GM18868 (cell line): ENCODE measurements around the gene TMPRSS11F.
"Not testable (repeated sequence)": the region's sequence is repeated elsewhere in the genome, so short reads cannot be mapped to it uniquely, and the experiment has no call there.

Experiments used
- ATAC-seq: cut with Tn5 transposase; IDR thresholded peaks from one replicate; pipeline ENCODE4 v1.9.1; 2021; ENCODE audit warnings: mild to moderate bottlenecking, moderate library complexity; ENCODE audit not compliant: unreplicated experiment

Gene TMPRSS11F

DNA sequence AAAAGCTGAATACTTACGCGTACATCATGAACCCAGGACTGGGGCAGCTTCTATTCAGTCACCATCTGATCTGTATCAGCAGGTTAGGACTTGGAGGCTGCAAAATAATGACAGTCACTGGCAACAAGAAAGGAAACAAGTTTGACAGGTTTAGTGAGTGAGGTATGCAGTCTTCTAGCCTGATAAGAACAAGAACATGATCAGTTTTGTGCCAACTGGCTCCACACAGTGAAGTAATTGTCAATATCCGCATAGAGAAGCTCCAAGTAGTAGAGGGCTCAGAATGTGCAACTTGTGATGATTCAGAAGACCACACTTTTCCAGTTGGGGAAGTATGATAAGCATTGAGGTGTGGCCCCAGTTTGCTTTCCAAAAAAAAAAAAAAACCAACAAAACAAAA, at the start of gene TMPRSS11F:
Gene TMPRSS11F, minus strand, starts transcription at position 77 of the 400 bp plus-strand sequence. Its CDS starts 49 bp downstream, at position 28.
- ATAC-seq = no peak

DNA sequence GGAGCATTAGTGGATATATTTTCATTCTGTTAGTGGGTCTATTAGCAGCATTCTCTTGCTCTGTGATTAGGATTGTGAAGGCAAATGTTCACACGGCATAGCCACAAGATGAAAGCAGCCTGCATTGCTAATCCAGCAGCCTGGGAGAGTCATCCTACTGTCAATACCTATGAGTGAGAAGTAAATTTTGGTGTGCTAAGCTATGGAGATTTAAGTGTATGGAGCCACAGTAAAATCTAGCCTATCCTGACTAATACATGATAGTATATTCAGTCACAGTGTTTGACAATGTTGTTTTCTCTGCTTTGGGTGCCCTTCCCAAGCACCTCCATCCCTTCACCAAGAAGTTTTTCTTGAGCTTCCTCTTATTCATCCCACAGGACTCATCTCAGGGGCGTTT, 47.2 kb upstream of the TMPRSS11F start:
- ATAC-seq = no peak

DNA sequence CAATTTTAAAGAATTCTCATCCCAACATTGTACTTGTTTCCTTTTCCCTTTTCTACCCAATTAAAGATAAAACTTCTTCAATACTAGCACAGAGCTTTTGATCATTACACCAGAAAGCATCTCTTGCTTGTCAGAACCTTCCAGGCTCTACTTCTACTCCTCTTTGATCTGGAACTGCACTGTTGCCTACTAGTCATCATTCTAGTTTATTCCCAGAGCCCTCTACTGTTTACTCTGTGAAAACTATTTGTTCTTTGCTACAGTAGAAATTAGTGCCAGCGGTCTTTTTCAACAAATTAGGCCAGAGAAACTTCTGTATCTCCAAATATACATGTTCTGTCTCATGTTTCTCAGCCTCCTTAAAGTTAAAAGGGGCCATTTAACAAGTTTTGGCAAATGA, 46.8 kb upstream of the TMPRSS11F start:
- ATAC-seq = no peak

DNA sequence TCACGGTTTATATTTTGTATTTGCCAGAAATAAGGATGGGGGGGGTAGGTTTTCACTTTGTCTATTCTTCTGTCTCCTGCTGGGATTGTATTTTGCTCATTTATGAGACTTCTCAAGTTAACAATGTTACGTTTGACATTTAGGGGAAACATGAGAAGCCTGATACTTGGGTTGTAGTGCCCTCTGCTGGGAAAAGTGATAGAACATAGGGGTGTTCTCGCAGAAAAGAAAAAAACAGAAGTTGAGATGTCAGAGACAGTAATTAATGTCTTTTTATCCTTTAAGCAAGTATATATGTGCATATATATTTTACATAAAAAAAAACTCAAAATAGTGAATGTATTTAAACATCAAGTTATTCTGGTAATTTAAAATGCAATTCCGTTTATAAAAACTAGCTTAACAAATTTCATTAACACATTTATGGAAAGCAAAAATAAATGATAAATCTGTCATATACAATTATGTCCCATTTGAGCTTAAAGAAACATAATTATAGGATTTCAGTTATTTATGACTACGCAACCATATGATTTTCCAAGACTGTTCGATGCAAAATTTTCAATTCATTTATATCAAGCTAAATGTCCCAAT, 46.0 kb upstream of the TMPRSS11F start:
- peak; percentile 87 for ATAC-seq

DNA sequence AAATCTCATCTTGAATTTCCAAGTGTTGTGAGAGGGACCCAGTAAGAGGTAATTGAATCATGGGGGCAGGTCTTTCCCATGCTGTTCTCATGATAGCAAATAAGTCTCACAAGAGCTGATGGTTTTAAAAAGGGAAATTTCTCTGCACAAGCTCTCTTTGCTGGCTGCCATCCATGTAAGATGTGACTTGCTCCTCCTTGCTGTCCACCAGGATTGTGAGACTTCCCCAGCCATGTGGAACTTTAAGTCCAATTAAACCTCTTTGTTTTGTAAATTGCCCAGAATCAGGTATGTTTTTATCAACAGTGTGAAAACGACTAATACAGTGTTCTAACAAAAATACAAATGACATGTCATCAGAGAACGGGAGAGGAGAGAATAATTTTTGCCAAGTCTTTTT, 44.7 kb upstream of the TMPRSS11F start:
- ATAC-seq = not testable (repeated sequence)

DNA sequence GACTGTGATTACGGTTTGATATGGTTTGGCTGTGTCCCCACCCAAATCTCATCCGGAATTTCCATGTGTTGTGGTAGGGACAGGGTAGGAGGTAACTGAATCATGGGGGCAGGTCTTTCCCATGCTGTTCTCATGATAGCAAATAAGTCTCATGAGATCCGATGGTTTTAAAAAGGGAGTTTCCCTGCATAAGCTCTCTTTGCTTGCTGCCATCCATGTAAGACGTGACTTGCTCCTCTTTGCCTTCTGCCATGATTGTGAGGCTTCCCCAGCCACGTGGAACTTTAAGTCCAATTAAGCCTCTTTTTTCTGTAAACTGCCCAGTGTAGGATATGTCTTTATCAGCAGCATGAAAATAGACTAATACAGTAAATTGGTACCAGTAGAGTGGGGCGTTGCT, 42.5 kb upstream of the TMPRSS11F start:
- not testable (repeated sequence) for ATAC-seq

DNA sequence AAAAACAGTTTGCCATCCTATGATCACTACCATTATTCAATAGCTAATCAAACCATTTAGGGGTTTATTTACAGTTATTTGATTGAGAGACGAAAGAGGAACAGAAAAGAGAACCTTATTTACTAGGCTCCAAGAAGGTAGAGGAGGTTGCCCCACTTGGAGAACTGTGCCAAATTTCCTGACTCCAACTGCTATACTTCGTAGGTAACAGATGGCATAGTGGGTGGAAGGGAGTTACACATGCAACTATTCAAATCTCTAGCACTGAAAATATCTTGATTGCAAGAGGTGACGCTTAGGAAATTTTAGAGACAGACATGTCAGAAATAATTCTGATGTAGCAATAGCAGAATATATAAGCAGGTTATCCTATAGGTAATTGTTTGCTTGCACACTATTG, 38.0 kb upstream of the TMPRSS11F start:
- ATAC-seq = no peak

DNA sequence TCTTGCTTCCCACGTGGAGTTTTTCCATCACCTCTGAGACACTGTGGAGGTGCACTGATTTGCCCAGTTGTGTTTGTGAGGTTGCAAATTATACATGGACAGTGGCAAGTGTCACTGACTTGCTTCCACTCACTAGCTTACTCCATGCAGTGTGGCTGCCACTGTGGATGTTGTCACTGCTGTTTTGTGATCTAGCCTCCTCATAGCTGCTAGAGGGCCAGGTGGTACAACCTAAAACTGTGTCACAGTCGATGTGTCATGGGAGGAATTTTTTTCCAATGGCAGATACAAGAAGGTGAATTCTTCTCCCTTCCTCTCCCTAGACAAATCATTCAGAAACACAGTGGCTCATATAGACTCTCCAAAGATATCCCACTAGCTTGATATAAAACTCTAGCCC, 37.5 kb upstream of the TMPRSS11F start:
- ATAC-seq = no peak

DNA sequence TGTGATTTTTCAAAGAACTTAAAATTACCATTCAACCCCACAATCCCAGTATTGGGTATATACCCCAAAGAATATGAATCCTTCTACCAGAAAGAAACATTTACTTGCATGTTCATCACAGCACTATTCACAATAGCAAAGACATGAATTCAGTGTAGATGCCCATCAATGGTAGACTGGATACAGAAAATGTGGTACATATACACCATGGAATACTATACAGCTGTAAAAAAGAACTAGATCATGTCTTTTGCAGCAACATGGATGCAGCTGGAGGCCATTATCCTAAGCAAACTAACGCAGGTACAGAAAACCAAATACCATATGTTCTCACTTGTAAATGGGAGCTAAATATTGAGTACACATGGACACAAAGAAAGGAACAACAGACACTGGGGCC, 34.1 kb upstream of the TMPRSS11F start:
- ATAC-seq = no peak

DNA sequence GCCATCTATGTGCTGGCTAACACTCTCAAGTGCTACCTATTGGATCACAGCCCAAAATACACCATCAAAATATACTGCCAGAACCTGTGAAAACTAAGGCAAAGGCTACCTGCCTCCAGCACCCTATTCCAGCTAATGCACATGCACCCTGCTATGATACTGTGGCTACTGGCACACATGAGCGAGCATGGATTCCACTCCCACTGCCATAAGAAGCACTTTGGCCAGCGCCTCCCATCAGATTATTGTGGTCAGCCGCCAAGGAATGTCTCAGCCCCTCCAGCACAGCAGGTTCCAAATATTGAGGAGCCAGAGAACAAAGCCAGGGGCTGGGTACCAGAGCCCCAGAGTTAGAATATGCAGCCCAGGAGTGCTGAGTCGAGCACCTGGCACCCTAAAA, 32.5 kb upstream of the TMPRSS11F start:
- no peak for ATAC-seq

DNA sequence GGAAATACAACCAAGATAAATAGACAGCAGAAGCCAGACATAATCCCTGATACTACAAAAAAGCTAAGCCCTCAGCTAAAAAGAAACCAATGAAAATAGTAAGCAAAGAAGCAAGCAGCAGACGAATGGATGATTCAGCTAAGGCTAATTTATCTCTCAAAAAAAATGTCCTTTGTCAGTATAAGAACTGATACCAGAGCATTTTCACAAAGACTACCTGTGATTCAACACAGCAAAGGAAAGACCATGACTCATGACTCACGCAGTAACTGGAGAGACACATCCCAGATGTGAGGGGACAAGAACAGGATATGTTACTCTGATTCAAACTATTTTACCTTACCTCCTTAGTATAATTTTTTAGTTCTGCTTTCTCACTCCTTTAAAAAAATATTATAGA, 22.7 kb upstream of the TMPRSS11F start:
- ATAC-seq = no peak

DNA sequence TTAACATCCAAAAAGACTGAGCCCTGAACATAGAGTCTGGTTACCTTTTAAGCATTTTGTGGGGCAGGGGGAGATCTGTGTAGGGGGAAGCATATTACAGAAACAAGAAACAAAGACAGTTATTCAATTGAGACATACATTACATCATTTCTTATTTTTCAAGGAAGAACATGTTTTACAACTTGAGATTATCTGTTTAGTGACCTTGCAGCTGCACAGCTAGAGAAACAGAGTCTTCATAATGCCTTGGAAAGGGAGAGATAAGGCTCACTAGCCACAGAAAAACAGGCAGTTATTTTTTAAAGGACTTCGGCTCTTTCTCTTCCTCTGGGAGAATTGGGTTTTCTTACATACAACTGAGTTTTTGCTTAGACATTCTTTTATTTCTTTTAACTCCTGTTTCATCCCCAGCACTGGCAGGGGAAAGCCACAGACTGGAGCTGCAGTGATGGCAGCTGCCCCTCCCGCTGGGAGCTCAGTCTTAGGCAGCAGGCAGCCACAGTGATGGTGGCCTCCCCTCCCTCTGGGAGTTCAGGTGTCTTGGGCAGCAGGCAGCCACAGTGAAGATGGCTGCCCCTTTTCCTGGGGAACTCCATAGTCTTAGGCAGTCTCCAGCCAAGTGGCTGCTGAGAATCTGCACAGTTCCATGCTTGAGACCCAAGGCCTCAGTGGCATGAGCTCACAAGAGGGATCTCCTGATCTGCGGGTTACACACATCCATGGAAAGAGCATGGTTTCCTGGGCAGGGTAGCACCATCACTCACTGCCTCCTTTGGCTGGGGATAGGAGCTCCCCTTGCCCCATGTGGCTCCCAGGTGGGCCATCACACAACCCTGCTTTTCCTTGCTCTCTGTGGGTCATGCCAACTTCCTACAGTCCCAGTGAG, 19.4 kb upstream of the TMPRSS11F start:
- ATAC-seq = no peak

DNA sequence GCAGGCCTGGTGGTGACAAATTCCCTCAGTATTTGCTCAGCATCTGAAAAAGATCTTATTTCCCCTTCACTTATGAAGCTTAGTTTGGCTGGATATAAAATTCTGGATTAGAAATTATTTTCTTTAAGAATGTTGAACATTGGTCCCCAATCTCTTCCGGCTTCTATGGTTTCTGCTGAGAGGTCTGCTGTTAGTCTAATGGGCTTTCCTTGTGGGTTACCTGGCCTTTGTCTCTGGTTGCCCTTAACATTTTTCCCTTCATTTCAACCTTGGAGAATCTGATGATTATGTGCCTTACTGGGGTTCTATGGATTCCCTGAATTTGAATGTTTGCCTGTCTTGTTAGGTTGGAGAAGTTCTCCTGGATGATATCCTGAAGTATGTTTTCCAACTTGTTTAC, 17.4 kb upstream of the TMPRSS11F start:
- ATAC-seq = no peak

DNA sequence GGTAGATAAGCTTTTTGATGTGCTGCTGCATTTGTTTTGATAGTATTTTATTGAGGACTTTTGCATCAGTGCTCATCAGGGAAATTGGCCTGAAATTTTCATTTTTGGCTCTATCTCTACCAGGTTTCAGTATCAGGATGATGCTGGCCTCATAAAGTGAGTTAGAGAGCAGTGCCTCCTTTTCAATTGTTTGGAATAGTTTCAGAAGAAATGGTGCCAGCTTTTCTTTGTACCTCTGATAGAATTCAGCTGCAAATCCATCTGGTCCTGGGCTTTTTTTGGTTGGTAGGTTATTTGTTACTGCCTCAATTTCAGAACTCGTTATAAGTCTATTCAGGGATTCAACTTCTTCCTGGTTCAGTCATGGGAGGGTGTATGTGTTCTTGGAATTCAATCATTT, 15.6 kb upstream of the TMPRSS11F start:
- no peak for ATAC-seq

DNA sequence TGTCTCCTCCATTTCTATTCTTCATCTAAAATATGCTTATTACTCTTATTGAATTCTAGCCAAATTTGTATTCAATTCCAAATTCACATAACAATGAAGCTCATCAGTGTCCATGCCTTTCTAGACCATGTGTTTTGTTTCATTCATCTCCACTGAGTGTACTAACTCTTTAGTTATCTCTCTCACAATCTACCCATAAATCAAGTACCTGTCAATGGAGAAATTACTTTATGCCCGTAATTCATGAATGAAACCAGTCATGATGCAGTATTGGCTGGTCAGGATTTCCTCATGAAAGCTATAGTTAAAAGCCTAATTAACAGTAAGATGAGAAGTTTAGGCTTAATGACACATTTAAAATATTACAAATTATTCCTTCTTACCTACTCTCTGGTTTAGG, 12.2 kb upstream of the TMPRSS11F start:
- no peak for ATAC-seq

DNA sequence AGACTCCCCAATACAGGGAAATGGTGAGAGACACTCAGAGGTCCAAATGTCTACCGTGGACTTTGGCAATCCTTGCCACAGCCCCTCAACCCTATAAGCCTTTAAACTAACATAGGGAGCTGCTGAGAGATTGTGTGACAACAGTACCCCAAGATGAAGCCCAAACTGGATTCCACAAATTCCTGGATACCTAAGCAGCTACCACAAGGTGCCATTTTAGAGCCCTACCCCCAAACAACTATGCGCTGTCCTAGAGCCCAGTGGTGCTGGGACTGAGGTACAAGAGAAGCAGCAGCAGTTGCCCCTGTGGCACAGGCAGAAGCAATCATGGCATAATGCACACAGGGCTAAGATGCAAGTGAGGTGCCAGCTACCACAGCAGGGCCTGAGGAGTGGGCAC, 2.7 kb upstream of the TMPRSS11F start:
- ATAC-seq = no peak

DNA sequence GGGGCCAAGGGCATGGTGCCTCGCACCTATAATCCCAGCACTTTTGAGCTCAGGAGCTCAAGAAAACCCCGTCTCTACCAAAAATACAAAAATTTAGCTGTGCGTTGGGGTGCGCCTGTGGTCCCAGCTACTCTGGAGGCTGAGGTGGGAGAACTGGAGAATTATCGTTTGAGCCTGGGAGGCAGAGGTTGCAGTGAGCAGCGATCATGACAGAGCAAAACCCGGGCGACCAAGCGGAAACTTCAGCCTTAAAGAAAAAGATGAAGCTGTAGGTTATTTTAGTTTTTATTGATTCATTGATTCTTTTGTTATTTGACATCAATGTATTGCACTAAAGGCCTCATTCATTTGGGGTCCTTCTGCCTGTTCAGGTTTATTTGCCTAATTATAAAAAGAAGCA, 5.4 kb downstream of the TMPRSS11F start:
- no peak for ATAC-seq

DNA sequence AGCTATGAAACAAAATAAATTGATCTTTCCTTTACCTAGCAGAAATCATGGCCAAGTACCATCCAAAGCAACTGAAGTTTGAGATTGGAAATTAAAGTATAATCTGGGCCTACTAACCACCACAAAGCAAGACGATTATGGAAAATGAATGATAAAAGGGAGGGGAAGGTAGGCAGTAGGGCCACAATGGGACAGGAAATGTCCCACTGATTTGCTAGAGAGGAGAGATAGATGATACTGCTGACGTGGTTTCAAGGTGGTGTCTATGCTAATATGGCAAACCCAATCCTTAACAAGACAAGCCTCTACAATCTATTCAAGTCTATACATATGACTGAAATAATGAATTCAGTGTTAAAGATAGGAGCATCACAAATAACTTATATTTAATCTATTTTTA, 6.1 kb downstream of the TMPRSS11F start:
- no peak for ATAC-seq

DNA sequence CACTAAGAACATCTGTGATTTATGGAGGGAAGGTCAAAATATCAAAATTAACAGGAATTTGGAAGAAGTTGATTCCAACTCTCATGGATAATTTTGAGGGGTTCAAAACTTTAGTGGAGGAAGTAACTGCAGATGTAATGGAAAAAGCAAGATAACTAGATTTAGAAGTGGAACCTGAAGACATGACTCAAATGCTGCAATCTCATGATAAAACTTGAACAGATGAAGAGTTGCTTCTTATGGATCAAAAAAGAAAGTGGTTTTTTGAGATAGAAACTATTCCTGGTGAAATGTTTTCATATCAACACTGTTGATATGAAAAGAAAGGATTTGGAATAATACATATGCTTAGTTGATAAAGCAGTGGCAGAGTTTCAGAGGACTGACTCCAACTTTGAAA, 9.7 kb downstream of the TMPRSS11F start:
- ATAC-seq = no peak

DNA sequence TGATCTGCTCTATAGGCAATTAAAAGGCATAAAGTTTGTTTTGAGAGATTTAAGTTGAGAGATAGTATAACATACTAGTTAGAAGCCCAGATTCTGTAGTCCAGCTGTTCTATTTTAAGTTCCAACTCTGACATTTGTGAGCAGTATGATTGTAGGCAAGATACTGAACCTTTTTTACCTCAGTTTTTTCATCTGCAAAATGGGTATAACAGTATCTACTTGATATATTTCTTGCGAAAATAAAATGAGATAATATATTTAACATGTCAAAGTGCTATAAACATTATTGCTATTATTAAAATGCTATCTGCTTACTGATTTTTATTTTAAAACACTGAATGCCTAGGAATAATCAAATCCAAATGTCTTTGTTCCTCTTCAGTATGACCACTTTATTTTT, 19.2 kb downstream of the TMPRSS11F start:
- no peak for ATAC-seq

DNA sequence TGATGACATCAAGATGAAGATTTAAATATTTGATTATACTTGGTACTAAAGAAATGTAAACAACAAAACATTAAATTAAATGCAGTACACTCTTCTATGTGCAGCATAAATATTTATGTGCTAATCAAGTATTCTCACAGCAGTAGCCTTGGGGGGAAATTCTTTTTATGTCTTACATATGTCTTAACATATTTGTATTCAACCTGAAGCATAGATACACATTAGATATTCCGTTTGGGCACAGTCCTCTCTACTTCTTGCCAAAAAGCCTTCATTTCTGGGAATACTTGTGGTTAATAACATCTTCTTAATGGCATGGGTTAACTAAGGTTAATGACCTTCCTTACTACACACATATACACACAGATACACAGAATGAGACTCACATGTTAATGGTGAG, 19.8 kb downstream of the TMPRSS11F start:
- no peak for ATAC-seq

DNA sequence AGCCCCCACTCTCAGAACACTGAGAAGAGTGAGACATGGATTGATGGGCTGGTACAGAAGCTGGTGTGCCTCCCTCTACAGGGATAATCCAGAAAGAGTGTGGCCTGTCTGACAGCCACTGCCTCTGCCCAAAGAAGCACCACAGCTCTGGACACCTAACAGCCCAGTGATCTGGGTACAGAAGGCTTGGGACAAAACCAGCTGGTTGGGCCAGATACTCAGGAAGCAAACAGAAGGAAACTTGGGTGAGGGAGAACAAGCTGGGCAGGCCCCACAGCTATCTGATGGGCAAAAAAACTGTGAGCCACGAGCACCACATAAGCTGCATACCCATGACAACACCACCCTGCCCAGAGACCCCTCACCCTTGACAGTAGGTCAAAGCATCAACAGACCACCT, 46.9 kb downstream of the TMPRSS11F start:
- no peak for ATAC-seq

DNA sequence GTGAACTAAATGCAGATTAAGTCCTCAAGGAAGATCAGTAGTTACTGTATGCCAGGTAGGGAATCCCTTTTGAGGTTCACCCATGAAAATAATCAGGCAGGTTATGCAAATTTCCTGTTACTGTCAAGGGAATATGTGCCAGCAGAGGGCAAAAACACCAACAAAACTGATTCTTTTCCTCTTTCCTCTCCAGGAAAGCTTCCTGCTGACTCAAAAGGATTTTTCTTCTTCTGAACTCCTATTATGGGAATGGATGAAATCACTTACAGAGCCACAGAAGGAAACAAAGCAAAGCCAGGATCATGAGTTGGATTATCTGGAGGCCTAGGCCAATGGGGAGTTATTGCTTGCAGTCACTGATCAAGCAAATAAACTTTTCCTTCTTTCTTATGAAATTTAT, 49.7 kb downstream of the TMPRSS11F start:
- no peak for ATAC-seq
